Activated naive CD4-positive, alpha-beta T cell treated with anti-CD3 and anti-CD28 coated beads, Interleukin-2, amount 50 U/mL, for 72 hours (primary cell): ENCODE results near the gene ST3GAL4. TPM values are rescaled to one million over a fixed set of nuclear protein-coding genes. Genes with fewer than 3 reads are reported as not detected.
"Not testable (repeated sequence)": the region's sequence is repeated elsewhere in the genome, so short reads cannot be mapped to it uniquely, and the experiment has no call there.

Experiments
- ATAC-seq, 2 donors: fragments of 150-1000 bp; cut with Tn5 transposase; 2 replicates each; pipeline ENCODE4 v1.10.0; 2021; ENCODE audit warnings: mild to moderate bottlenecking in 2 of 2, moderate library complexity in 2 of 2
- DNase-seq, 2 donors: peaks; one replicate each; pipeline ENCODE4 v3.0.0; 2021 to 2022; ENCODE audit warnings: low spot score in 2 of 2
- H3K27ac Mint-ChIP-seq, 2 donors: one replicate each; pipeline ENCODE4 v1.8.0; 2022; ENCODE audit warnings: mild to moderate bottlenecking in 2 of 2, mixed read lengths in 2 of 2
- H3K36me3 Mint-ChIP-seq, 2 donors: one replicate each; pipeline ENCODE4 v1.8.0; 2022; ENCODE audit warnings: mixed read lengths in 2 of 2
- H3K9me3 Mint-ChIP-seq, 2 donors: one replicate each; pipeline ENCODE4 v1.8.0; 2022; ENCODE audit warnings: mixed read lengths in 2 of 2
- total RNA-seq, 2 donors: library from RNA; stranded (reverse); gene quantifications; one replicate each; pipeline ENCODE4 v1.2.3, GENCODE V29; 2022

Gene ST3GAL4
- total RNA-seq, 2 donors from 2014 or later, result 7.2 to 10.5 TPM

- Mint-ChIP-seq H3K27ac (peak overlapping the region in 1 of 2 donors; percentile 75), H3K9me3 (no peaks in the 10 kb centered on the region), H3K36me3 (no peaks in the 10 kb centered on the region)
- DNase-seq (no peak), ATAC-seq (no peak)
Observed at GRCh38 chr11:126339073-126339862, 16.2 kb upstream of the ST3GAL4 start.

GRCh38 chr11:126339863-126340434 lies 15.5 kb upstream of the ST3GAL4 start:
- H3K9me3 Mint-ChIP-seq, result no peaks in the 10 kb centered on the region
- no peak for DNase-seq
- ATAC-seq, result no peak
- peak overlapping the region in 1 of 2 donors; percentile 65 for H3K27ac Mint-ChIP-seq
- no peaks in the 10 kb centered on the region for H3K36me3 Mint-ChIP-seq

GRCh38 chr11:126340960-126341606 lies 14.4 kb upstream of the ST3GAL4 start:
- peak overlapping the region; percentile 58 to 67 for H3K27ac Mint-ChIP-seq
- ATAC-seq (no peak), DNase-seq (no peak)
- no peaks in the 10 kb centered on the region for H3K36me3 Mint-ChIP-seq
- no peaks in the 10 kb centered on the region for H3K9me3 Mint-ChIP-seq

GRCh38 chr11:126341760-126342161 lies 13.7 kb upstream of the ST3GAL4 start:
- ATAC-seq, result peak in 1 of 2 donors; percentile 57
- Mint-ChIP-seq H3K36me3 (no peaks in the 10 kb centered on the region), H3K9me3 (no peaks in the 10 kb centered on the region), H3K27ac (peak overlapping the region; percentile 39 to 67)
- no peak for DNase-seq

GRCh38 chr11:126343051-126343450 lies 12.4 kb upstream of the ST3GAL4 start:
- Mint-ChIP-seq H3K9me3 (no peaks in the 10 kb centered on the region), H3K27ac (no peak overlapping the region), H3K36me3 (no peaks in the 10 kb centered on the region)
- no peak for DNase-seq
- no peak for ATAC-seq

- ATAC-seq, result no peak
- no peaks in the 10 kb centered on the region for H3K36me3 Mint-ChIP-seq
- DNase-seq, result no peak
Observed at GRCh38 chr11:126344141-126345080, 11.1 kb upstream of the ST3GAL4 start.

GRCh38 chr11:126345283-126345682 lies 10.2 kb upstream of the ST3GAL4 start:
- peaks cover 0 to under 1% of the 10 kb centered on the region in 2 donors for H3K36me3 Mint-ChIP-seq

More at GRCh38 chr11:126344141-126345080, 11.1 kb upstream of the ST3GAL4 start:
- Mint-ChIP-seq H3K27ac (peak overlapping the region; percentile 31 to 89), H3K9me3 (no peaks in the 10 kb centered on the region)

GRCh38 chr11:126345759-126346585 lies 9.5 kb upstream of the ST3GAL4 start:
- Mint-ChIP-seq H3K9me3 (no peaks in the 10 kb centered on the region), H3K36me3 (peaks cover 4 to 7% of the 10 kb centered on the region in 2 donors), H3K27ac (peak overlapping the region; percentile 89 to 93)
- ATAC-seq, result peak; percentile 43 to 56
- no peak for DNase-seq

More at GRCh38 chr11:126345283-126345682, 10.2 kb upstream of the ST3GAL4 start:
- ATAC-seq (no peak), DNase-seq (no peak)
- H3K27ac Mint-ChIP-seq, result peak overlapping the region; percentile 89 to 93
- no peaks in the 10 kb centered on the region for H3K9me3 Mint-ChIP-seq

- Mint-ChIP-seq H3K9me3 (no peaks in the 10 kb centered on the region), H3K36me3 (peaks cover 4 to 7% of the 10 kb centered on the region in 2 donors), H3K27ac (peak overlapping the region; percentile 89 to 93)
- no peak for ATAC-seq
- DNase-seq, result no peak
Observed at GRCh38 chr11:126346586-126346940, 8.9 kb upstream of the ST3GAL4 start.

- H3K9me3 Mint-ChIP-seq, DNase-seq, H3K36me3 Mint-ChIP-seq, ATAC-seq: not testable (repeated sequence)
- H3K27ac Mint-ChIP-seq, result peak overlapping the region; percentile 79 to 91
Observed at GRCh38 chr11:126346946-126347345, 8.5 kb upstream of the ST3GAL4 start.

- peaks cover 9 to 12% of the 10 kb centered on the region in 2 donors for H3K36me3 Mint-ChIP-seq
- no peak for ATAC-seq
Observed at GRCh38 chr11:126347751-126348668, 7.5 kb upstream of the ST3GAL4 start.

GRCh38 chr11:126348806-126349582 lies 6.5 kb upstream of the ST3GAL4 start:
- Mint-ChIP-seq H3K9me3 (no peaks in the 10 kb centered on the region), H3K27ac (peak overlapping the region in 1 of 2 donors; percentile 79), H3K36me3 (peaks cover 9 to 12% of the 10 kb centered on the region in 2 donors)
- DNase-seq (no peak), ATAC-seq (no peak)

More at GRCh38 chr11:126347751-126348668, 7.5 kb upstream of the ST3GAL4 start:
- Mint-ChIP-seq H3K9me3 (no peaks in the 10 kb centered on the region), H3K27ac (peak overlapping the region; percentile 79 to 91)
- no peak for DNase-seq

GRCh38 chr11:126350836-126351235 lies 4.7 kb upstream of the ST3GAL4 start:
- Mint-ChIP-seq H3K36me3 (peaks cover 13 to 18% of the 10 kb centered on the region in 2 donors), H3K9me3 (no peaks in the 10 kb centered on the region), H3K27ac (peak overlapping the region in 1 of 2 donors; percentile 30)
- DNase-seq (no peak), ATAC-seq (no peak)

- DNase-seq (no peak), ATAC-seq (no peak)
- Mint-ChIP-seq H3K27ac (peak overlapping the region; percentile 14 to 83), H3K36me3 (peaks cover 13 to 18% of the 10 kb centered on the region in 2 donors), H3K9me3 (no peaks in the 10 kb centered on the region)
Observed at GRCh38 chr11:126352163-126352562, 3.3 kb upstream of the ST3GAL4 start.
